Stimulated activated CD4-positive, alpha-beta T cell treated with anti-CD3 and anti-CD28 coated beads, TNF-alpha, amount 100 ng/mL, for 24 hours (primary cell): ENCODE measurements around the gene PRKCD.
"Not testable (repeated sequence)": the region's sequence is repeated elsewhere in the genome, so short reads cannot be mapped to it uniquely, and the experiment has no call there.

Experiments used
- DNase-seq, 3 experiments: peaks; one replicate each; pipeline ENCODE4 v3.0.0-alpha.2; 2020; ENCODE audit warnings: low read depth in 3 of 3

Gene PRKCD

GRCh38 chr3:53139906-53140846 is 20.8 kb upstream of the PRKCD start:
- DNase-seq, result no peak

- DNase-seq, result no peak
These were observed 19.9 kb upstream of the PRKCD start for GRCh38 chr3:53140847-53141845.

GRCh38 chr3:53142986-53143385 is 18.0 kb upstream of the PRKCD start:
- no peak for DNase-seq

GRCh38 chr3:53144446-53144845 is 16.6 kb upstream of the PRKCD start:
- no peak for DNase-seq

- DNase-seq, result no peak
These were observed 15.9 kb upstream of the PRKCD start for GRCh38 chr3:53144862-53145712.

GRCh38 chr3:53145713-53146080 is 15.3 kb upstream of the PRKCD start:
- no peak for DNase-seq

GRCh38 chr3:53146319-53146891 is 14.6 kb upstream of the PRKCD start:
- DNase-seq, result no peak

GRCh38 chr3:53147151-53147902 is 13.7 kb upstream of the PRKCD start:
- no peak for DNase-seq

GRCh38 chr3:53147903-53148400 is 13.1 kb upstream of the PRKCD start:
- no peak for DNase-seq

- DNase-seq, result no peak
These were observed 11.9 kb upstream of the PRKCD start for GRCh38 chr3:53149006-53149690.

GRCh38 chr3:53149699-53150098 is 11.3 kb upstream of the PRKCD start:
- no peak for DNase-seq

- DNase-seq, result no peak
These were observed 10.5 kb upstream of the PRKCD start for GRCh38 chr3:53150247-53151085.

- DNase-seq, result not testable (repeated sequence)
These were observed 9.9 kb upstream of the PRKCD start for GRCh38 chr3:53151086-53151438.

- no peak for DNase-seq
These were observed 9.5 kb upstream of the PRKCD start for GRCh38 chr3:53151465-53151864.

- no peak for DNase-seq
These were observed 8.9 kb upstream of the PRKCD start for GRCh38 chr3:53151870-53152660.

- DNase-seq, result no peak
These were observed 7.7 kb upstream of the PRKCD start for GRCh38 chr3:53153264-53153823.

- DNase-seq, result no peak
These were observed 7.0 kb upstream of the PRKCD start for GRCh38 chr3:53153980-53154379.

GRCh38 chr3:53154881-53155285 is 6.1 kb upstream of the PRKCD start:
- DNase-seq, result no peak
